CD4-positive, alpha-beta T cell treated with Interleukin-17A for 1 hour (primary cell): Measurements from ENCODE around the gene TFCP2L1.
"Not testable (repeated sequence)": the region's sequence is repeated elsewhere in the genome, so short reads cannot be mapped to it uniquely, and the experiment has no call there.

Source experiments
- DNase-seq: peaks from one replicate; pipeline ENCODE4 v3.0.0-alpha.2; 2020

Gene TFCP2L1

GRCh38 chr2:121240436-121240835, 44.6 kb downstream of the TFCP2L1 start:
- no peak for DNase-seq

GRCh38 chr2:121239969-121240368, 45.0 kb downstream of the TFCP2L1 start:
- no peak for DNase-seq

GRCh38 chr2:121239471-121239870, 45.5 kb downstream of the TFCP2L1 start:
- no peak for DNase-seq

- no peak for DNase-seq
Observed at GRCh38 chr2:121238828-121239227, 46.2 kb downstream of the TFCP2L1 start.

GRCh38 chr2:121237980-121238665, 46.9 kb downstream of the TFCP2L1 start:
- no peak for DNase-seq

- DNase-seq: no peak
Observed at GRCh38 chr2:121237336-121237979, 47.5 kb downstream of the TFCP2L1 start.

GRCh38 chr2:121236650-121237180, 48.3 kb downstream of the TFCP2L1 start:
- DNase-seq: no peak

- no peak for DNase-seq
Observed at GRCh38 chr2:121236101-121236640, 48.8 kb downstream of the TFCP2L1 start.

- no peak for DNase-seq
Observed at GRCh38 chr2:121235542-121235941, 49.5 kb downstream of the TFCP2L1 start.

GRCh38 chr2:121234791-121235190, 50.2 kb downstream of the TFCP2L1 start:
- no peak for DNase-seq

GRCh38 chr2:121234144-121234543, 50.9 kb downstream of the TFCP2L1 start:
- no peak for DNase-seq

- DNase-seq: no peak
Observed at GRCh38 chr2:121233486-121234110, 51.4 kb downstream of the TFCP2L1 start.

- DNase-seq: no peak
Observed at GRCh38 chr2:121232626-121233265, 52.3 kb downstream of the TFCP2L1 start.

GRCh38 chr2:121231385-121232000, 53.5 kb downstream of the TFCP2L1 start:
- DNase-seq: no peak

- no peak for DNase-seq
Observed at GRCh38 chr2:121228521-121228920, 56.5 kb downstream of the TFCP2L1 start.

- not testable (repeated sequence) for DNase-seq
Observed at GRCh38 chr2:121227381-121228144, 57.4 kb downstream of the TFCP2L1 start.

GRCh38 chr2:121225681-121226080, 59.3 kb downstream of the TFCP2L1 start:
- DNase-seq: not testable (repeated sequence)

GRCh38 chr2:121220995-121221394, 64.0 kb downstream of the TFCP2L1 start:
- no peak for DNase-seq

- no peak for DNase-seq
Observed at GRCh38 chr2:121219866-121220265, 65.1 kb downstream of the TFCP2L1 start.

GRCh38 chr2:121218386-121218938, 66.5 kb downstream of the TFCP2L1 start:
- no peak for DNase-seq

GRCh38 chr2:121217627-121218026, 67.4 kb downstream of the TFCP2L1 start:
- DNase-seq: no peak

- DNase-seq: no peak
Observed at GRCh38 chr2:121214296-121214695, 70.7 kb downstream of the TFCP2L1 start.
